Raji (cell line): Measurements from ENCODE around the gene CCNJ.

ENCODE experiments used
- POLR2A ChIP-seq: IDR thresholded peaks from 2 replicates; pipeline ENCODE4 v1.6.1; 2011; ENCODE audit warnings: low read depth, low read length, control low read depth; ENCODE audit not compliant: insufficient read depth

CCNJ gene

GRCh38 chr10:96092999-96093767 lies 49.8 kb downstream of the CCNJ start:
- TF ChIP-seq POLR2A = no peak

- TF ChIP-seq POLR2A = no peak
Observed at GRCh38 chr10:96093948-96094347, 50.6 kb downstream of the CCNJ start.

- no peak for TF ChIP-seq POLR2A
Observed at GRCh38 chr10:96096958-96097357, 53.6 kb downstream of the CCNJ start.

GRCh38 chr10:96097865-96098264 lies 54.5 kb downstream of the CCNJ start:
- no peak for TF ChIP-seq POLR2A

- TF ChIP-seq POLR2A = no peak
Observed at GRCh38 chr10:96107623-96108038, 64.2 kb downstream of the CCNJ start.
